Activated T-helper 1 cell treated with anti-CD3 and anti-CD28 coated beads, Interleukin-2, amount 50 U/mL, for 16 hours (primary cell): ENCODE data around the gene CRTC3.

Experiments used
- DNase-seq, 2 donors: peaks; one replicate each; pipeline ENCODE4 v3.0.0-alpha.2; 2020; ENCODE audit warnings: low read depth in 1 of 2, low spot score in 1 of 2

Gene CRTC3

GRCh38 chr15:90562669-90563068 lies 32.9 kb downstream of the CRTC3 start:
- no peak for DNase-seq

GRCh38 chr15:90563463-90563862 lies 33.7 kb downstream of the CRTC3 start:
- no peak for DNase-seq

DNA sequence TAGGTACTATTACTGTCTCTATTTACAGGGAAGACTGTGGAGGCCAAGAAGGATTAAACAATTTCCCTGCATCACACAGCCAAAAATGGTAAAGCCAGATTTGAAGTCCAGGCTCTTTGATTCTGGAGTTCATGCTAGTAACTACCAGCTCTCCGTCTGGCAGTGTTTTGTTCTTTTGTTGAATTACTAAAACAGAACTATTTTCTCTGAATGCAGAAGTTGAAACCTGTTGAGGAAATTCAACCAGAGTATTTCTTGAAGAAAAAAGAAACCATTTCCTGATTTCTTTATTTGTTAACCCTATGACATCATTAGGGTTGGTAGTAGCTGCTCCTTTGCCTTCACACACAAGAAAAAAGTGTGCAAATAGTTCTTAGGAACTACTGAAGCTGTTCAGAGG lies 34.3 kb downstream of the CRTC3 start:
- DNase-seq: no peak

- no peak for DNase-seq
Measured at GRCh38 chr15:90564590-90564989, 34.9 kb downstream of the CRTC3 start.

DNA sequence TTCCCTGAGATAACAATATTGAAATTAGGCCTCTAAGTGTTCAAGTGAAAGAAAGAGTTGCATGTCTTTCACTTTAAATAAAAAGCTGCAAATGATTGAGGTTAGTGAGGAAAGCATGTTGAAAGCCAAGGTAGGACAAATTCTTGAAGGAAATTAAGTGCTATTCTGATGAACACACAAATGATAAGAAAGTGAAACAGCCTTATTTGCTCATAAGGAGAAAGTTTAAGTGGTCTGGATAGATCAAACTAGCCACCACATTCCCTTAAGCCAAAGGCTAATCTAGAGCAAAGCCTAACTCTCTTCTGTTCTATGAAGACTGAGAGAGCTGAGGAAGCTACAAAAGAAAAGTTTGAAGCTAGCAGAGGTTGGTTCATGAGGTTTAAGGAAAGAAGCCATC lies 36.1 kb downstream of the CRTC3 start:
- no peak for DNase-seq

DNA sequence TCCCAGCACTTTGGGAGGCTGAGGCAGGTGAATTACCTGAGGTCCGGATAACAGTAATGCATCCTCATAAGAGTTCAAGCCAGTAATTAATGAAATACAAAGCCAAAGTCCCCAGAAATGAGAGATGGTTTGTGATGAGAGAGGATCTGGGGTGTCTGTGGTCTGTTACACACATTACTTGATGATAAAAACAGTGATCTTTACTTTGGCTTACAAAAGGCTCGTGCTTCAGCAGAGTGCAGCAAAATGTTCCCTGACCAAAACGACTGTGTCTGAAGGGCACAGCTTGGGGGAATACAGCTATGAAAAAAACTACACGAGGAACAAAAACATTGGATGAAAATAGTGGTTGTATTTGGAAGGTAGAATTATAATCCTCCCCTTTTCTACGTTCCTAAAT lies 40.9 kb downstream of the CRTC3 start:
- DNase-seq: no peak

GRCh38 chr15:90571063-90571541 lies 41.4 kb downstream of the CRTC3 start:
- DNase-seq: no peak

DNA sequence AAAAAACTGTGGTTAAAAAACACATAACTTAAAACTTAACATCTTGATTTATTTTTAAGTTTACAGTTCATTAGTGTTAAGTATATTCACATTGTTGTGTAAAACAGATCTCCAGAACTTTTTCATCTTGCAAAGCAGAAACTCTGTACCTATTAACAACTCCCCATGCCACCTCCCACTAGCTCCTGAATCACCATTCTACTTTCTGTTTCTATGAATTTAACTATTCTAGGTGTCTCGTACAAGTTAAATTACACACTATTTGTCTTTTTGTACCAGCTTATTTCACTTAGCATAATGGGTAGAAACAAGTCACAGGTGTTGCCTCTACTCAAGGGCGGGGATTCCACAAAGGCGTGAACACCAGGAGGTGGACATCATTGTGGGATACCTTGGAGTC lies 43.2 kb downstream of the CRTC3 start:
- no peak for DNase-seq

DNA sequence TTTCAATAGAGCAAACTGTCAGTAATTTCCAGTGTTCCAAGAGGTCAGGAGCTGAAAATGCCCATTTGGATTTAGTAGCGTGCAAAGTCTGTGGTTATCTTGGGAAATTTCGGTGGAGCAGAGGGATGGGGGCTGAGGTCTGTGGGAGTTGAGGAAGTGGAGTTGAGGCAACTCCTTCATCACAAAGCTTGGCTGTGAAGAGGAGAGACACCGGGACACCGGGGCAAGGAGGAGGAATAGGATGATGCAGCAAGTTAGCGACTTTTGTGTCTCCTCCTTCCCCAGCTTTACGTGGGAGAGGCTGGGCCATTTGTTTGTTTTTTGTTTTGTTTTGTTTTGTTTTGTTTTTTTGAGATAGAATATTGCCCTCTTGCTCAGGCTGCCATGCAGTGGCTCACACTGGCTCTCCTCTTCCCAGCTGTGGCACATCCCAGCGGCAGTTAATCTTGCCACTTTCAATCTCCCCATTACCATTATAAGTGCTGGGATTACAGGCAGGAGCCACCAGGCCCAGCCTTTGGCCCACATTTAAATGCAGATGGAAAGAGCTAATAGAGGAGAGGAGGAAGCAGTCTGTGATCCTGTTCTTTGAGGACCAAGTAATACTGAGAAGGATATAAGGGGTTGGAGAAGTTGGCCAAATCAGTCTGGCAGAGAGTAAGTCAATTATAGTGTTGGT lies 47.1 kb downstream of the CRTC3 start:
- no peak for DNase-seq

GRCh38 chr15:90579213-90579612 lies 49.5 kb downstream of the CRTC3 start:
- no peak for DNase-seq

- no peak for DNase-seq
Measured at GRCh38 chr15:90580099-90580498, 50.4 kb downstream of the CRTC3 start.

DNA sequence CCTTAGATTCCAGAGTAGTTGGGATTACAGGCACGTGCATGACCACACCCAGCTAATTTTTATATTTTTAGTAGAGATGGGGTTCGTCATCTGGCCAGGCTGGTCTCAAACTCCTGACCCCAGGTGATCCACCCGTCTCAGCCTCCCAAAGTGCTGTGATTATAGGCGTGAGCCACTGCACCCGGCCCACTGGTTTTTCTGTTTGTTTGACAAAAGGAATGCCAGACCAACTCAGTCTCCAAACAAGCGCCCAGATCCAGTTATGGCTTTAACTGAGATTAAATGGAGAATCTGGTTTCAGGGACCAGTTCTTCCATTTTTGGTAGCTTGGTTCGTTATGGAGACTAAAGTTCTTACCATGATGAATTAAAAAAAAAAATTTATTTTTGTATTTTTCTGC lies 50.8 kb downstream of the CRTC3 start:
- DNase-seq: no peak

DNA sequence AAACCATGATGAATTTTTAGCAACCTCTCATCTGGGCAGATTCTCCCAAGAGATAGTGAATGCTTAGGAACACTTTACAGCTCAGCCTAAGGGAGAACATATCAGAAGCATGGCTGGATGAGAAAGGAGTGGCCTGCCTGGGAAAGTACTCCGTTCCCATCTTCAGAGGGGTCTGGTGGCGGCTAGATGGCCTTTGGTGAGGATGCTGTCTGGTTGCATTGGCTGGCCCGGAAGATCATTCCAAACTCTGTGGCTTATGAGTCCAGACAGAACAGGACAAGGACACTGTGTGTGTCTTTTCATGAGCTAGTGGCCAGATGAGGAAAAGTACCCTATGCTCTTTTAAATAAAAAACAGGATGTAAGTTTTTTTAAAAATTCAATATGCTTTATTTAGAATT lies 51.2 kb downstream of the CRTC3 start:
- no peak for DNase-seq

DNA sequence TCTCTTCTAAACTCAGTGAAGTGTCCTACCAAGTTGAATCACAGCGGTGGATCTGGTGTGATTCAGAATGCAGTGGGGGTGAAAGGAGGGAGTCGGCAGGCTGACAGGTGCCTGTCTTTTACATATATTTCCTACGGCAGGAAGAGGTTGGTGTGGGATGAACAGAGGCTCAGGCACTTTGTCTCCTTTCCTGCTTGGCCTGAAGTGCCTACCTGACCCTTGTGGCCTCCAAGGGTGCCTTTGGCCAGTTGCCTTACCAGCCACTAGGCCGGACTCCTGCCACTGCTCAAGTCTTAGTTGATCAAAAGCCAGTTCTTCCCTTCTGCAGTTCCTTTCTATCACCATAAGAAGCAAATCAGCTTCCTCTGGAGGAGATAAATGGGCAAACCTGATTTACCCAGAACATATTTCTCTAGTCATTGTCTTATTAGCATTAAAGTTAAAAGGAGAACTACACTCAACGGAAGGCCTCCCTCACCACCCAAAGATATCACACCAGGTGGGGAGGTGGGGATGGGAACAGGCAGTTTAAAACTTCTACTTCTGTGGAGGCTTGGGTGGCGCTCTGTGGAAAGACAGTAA lies 52.1 kb downstream of the CRTC3 start:
- no peak for DNase-seq

- no peak for DNase-seq
Measured at GRCh38 chr15:90582553-90582952, 52.8 kb downstream of the CRTC3 start.

DNA sequence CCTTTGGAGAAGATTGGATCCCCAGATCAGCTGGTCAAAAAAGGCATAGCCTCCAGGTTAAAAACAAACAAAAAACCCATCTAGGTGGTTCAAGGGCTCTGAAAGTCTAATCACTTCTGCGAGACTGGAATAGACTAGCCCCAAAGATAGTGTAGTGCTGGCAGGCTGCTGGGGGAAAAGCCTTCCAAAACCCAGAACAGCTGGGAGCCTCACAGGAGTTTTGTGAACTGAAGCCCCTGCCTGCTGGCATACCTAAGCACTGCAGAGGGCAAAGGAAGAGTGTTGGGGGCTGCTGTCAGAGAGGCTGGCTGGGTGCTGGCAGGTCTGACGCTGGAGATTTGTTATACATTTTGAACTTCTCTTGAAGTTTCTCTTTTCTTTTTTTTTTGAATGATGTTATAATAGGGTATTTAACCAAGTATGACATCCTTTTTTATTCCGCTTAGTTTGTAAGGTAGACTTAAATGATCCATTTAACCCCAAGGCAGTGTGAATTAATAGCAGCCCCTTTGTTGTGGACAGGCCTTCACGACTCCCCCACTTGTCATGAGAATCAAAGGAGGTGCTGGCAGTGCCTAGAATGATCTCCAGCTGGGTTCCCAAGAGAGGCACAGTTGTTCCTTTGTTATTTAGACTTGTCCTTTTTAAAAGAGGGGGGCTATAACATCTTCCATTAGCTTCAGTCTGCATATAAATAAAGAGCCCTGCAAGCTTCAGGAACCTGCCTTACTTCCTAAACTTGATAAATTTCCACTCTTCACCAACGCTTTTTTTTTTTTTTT lies 53.9 kb downstream of the CRTC3 start:
- no peak for DNase-seq

DNA sequence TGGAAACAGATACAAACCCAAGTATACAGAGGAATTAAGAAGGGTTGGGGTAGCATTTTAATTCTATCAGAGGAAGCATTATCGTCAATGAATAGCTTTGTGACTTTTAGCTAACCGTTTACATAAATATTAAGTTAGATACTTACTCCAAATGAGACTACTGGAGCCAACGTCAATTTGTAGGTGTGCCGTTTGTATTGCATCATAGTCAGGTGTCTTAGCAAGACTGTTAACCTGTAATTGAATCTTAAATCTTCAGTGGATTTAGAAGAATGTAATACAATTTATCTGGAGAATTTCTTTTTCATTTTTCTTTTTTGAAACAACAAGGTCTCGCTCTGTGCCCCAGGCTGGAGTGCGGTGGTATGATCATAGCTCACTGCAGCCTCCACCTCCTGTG lies 55.1 kb downstream of the CRTC3 start:
- no peak for DNase-seq

GRCh38 chr15:90585863-90586262 lies 56.1 kb downstream of the CRTC3 start:
- no peak for DNase-seq

GRCh38 chr15:90586948-90587347 lies 57.2 kb downstream of the CRTC3 start:
- DNase-seq: no peak

- no peak for DNase-seq
Measured at GRCh38 chr15:90588427-90588826, 58.7 kb downstream of the CRTC3 start.

GRCh38 chr15:90591524-90591923 lies 61.8 kb downstream of the CRTC3 start:
- no peak for DNase-seq

DNA sequence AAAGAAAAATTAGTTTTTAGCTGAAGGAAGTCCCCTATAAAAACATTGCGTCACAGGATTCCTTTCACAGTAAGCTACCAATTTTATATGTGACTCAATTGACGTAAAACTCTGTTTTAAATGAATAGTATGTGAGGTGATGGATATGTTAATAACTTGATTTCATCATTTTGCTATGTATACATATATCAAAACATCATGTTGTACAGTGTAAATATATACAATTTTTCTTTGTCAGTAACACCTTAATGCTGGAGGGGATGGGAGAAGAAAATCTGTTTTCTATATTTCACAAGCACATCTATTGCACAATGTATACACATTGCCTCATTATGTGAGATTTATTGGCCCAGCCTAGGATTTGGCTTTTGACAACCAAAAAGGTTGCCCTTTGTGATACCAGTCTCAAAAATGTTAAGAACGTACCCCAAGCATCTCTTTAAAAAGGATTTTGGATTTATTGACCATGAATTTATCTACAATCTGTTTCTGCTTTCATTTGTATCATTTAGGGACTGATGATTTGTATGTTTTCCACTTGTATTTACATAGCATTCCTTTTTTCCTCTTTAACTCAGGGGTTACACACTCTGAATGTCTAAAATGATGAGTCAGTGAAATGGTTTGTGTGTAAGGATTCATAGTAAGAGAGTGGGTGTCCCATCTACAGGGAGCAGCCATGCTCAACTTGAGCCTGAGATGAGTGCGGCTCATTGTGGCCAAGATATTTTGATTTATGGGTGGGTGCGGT lies 62.6 kb downstream of the CRTC3 start:
- DNase-seq: no peak
